HG03439 (cell line): ENCODE data around the gene TSHZ2.

Experiments used
- ATAC-seq: cut with Tn5 transposase; IDR thresholded peaks from one replicate; pipeline ENCODE4 v1.9.1; 2021; ENCODE audit warnings: mild to moderate bottlenecking, moderate library complexity; ENCODE audit not compliant: unreplicated experiment

The TSHZ2 gene

GRCh38 chr20:53126185-53126584 lies 154.0 kb downstream of the TSHZ2 start:
- ATAC-seq = no peak

DNA sequence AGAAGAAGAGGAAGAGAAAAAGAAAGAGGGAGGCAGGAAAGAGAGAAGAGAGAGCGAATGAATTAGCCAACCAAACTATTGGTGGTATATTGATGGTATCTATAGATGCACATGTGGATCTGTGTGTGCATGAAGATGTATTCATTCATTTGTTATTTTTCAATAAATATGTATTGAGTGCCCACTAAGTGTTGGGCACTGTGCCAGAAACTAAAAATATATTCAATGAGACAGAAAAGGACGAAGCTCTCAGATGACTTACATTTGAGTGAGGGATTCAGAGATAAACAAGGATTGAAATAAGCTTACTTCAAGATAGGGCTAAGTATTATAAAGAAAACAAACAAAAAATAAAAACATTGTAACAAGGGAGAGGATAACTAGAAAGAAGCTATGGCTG lies 154.9 kb downstream of the TSHZ2 start:
- ATAC-seq = no peak

DNA sequence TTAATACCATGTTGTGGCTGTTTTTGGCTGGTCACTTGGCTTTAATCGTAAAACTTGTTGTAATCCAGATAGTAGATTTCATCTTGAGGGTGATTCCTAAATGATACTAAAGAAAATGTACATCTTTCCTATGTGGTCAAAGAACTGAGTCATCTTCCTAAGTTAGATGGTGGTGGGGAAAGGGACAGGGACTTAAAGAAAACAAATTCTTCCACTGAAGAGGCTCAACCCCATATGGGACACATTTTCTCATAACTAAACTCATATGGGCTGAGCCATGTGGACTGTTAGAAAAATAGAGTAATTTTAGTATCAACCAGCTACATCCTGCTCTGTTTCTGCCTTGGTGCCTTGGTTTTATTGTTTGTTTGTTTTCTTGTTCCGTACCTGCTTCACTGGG lies 155.8 kb downstream of the TSHZ2 start:
- no peak for ATAC-seq

DNA sequence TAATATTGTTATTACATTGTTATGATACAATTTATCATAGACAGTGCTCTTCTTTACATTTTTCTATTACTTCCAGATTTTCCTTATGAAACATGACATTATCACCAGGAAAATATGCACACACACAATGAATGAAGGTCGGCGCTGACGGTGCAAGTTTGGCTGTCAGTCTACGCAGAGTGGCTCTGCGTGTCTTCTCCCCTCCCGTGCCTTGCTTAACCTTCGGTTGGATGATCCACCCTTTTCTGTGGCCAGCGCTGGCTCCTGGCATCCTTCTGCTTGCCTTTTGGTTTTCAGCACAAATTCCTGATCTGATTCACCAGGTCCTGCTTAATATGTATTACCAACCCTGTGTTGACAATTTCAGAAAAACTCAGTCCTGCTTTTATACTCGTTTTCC lies 157.4 kb downstream of the TSHZ2 start:
- ATAC-seq = no peak

DNA sequence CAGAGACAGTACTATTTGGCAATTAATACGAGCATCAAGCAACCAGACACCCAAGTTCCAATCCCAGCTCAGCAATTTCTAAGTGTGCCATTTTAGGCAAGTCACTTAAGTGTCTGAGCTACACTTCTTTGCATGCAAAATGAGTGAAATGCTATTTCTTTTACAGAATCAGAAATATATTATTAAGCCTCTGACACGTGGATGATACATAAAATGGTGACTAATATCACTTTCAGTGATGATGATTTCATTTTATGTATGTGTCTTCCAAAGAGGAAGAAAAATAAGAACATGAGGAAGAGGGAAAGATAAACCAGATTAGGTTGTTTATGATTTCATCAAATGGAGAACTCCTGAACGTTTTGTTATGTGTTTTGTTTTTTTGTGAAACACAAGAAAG lies 158.6 kb downstream of the TSHZ2 start:
- ATAC-seq = no peak

- ATAC-seq = no peak
Measured at GRCh38 chr20:53133125-53133524, 161.0 kb downstream of the TSHZ2 start.

DNA sequence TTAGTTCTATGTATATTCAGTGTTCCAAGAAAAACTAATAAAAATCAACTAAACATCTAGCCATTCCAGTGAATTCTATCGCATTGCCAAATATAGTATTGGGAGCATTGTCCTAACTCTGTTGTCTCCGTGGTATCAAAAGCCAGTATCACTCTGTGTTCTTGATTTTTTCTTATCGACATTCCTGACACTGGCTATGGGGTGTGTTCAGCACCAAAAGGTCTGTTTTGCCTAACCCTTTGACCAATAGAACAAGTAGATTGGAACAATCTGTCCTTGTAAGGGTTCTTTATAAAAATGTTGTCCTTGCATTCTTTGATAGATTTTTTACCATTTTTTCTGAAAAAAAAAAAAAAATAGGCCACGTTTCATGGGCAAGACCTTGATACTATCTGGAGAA lies 161.5 kb downstream of the TSHZ2 start:
- no peak for ATAC-seq

DNA sequence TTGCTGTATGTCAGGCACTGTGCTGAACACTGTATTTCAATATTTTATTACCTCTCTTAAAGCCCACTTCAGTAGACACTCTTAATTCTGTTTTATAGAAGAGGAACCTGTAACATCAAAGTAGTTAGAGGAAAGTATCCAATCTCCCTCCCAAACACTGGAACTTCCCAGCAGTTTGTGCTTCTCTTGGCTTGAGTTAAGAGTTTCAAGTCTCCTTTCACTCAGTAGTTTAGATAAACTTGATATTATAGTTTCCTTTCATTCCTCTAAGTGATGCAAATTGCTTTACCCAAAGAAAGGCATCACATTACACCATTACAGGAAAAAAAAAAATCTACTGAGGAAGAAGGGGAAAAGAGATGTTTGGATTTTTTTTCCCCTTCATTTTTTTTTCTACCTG lies 164.3 kb downstream of the TSHZ2 start:
- no peak for ATAC-seq

- ATAC-seq = peak; percentile 97
Measured at GRCh38 chr20:53138454-53139262, 166.5 kb downstream of the TSHZ2 start.

GRCh38 chr20:53141201-53142050 lies 169.3 kb downstream of the TSHZ2 start:
- ATAC-seq = no peak

DNA sequence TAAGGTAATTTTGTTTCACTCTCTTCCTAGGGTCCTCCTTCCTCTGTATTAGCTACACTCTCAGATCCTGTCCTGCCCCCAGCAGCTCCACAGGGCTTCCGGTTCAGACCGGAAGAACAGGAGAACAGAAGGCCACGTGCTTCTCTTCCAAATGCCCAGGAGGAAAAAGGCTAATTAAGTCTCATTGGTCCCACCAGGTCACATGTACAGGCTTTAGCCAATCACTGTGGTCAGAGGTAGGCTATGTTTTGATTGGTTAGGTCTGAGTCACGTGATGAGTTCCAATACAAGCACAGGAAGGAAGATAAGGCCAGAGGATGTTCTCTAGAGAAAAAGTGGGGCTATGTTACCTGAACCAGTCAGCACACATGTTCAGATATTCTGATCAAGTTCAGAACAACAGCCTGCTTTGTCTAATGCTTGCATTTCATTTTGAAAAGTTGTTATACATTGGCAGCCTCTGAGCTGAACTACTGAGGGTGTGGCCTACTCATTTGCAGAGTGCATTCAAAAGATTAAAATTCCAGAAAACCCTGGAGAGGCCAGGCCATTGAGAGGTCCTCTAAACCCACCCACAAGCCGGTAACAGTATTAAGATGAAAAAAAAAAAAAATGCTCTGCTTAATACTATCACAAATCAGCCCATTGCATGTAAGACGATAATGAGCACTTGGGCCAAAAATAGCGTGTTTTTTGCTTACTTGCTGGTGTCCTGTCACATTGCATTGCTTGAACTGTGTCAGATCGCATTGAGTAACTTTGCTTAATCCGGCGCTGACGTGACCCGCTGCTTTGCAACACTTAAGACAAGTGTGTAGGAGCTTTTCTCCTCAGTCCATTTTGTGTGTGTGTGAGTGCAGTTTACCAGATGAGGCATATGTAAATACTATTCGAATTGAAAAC lies 170.3 kb downstream of the TSHZ2 start:
- no peak for ATAC-seq

- no peak for ATAC-seq
Measured at GRCh38 chr20:53146201-53146891, 174.2 kb downstream of the TSHZ2 start.

- no peak for ATAC-seq
Measured at GRCh38 chr20:53148771-53149147, 176.6 kb downstream of the TSHZ2 start.

DNA sequence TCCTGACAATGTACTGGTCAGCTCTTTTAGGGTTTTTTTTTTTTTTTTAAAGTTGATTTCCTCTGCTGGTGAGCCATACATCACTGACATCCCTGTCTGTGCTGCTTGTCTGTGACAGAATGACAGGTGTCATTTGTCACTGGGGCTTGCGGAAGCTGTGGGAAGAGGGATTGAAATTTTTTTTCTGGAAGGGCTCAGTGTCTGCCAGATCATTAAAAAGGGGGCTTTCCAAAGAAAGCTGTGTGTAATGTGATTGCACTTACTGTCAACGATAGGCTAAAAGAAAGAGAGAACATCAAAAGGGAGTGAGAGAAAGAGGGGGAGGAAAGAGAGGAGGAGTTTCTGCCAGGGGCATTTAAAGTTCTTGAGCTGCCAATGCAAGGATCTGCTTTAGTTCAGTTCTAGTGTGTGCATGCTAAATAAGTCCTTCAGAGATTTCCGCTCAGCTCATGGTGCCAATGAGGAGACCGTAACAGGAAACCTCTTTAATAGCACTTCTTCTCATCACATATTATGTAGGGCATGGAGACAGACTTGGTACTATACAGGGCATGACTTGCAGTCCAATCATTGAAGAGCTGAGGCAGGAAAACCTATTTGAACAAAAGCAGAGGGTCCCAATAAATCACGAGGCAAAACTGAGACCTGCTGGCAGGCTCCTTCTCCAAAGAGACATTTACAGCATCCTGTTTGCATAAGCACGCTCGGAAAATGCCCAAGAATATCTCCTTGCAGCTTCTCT lies 177.2 kb downstream of the TSHZ2 start:
- ATAC-seq = no peak

GRCh38 chr20:53149890-53150205 lies 177.7 kb downstream of the TSHZ2 start:
- ATAC-seq = no peak

GRCh38 chr20:53150532-53150931 lies 178.4 kb downstream of the TSHZ2 start:
- no peak for ATAC-seq

DNA sequence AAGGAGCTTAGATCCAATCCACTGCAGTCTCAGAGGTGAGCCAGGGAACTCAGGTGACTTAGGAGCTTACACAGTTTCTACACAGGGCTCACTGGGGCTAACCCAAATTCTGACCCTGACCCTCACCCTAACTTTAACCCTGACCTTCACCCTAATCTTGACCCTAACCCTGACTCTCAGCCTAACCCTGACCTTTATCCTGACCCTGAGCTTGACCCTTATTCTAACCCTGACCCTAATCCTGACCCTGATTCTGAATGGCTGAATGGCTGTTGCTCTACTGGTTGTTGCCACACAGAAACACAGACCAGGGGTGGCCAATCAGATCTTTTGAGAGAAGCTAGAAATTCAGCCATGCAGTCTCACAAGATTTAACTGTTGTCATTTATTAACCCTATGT lies 180.1 kb downstream of the TSHZ2 start:
- no peak for ATAC-seq

DNA sequence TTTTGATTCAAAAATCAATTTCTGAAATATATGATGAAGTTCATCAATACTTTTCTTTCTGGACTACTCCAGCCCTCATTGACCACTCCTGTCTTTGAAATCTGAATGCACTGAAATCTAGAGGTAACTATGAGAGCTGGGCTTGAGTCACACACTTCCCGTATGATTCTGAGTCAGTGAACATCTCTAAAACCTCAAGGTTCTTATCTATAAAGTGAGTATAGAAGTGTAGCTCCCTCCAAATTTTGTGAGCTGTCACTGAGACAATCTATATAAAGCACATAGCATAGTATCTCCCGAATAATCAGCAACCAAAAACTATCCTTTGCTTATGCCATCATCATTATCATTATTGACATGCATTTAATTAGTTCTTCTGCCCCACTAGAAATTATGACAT lies 182.4 kb downstream of the TSHZ2 start:
- ATAC-seq = no peak

- peak; percentile 88 for ATAC-seq
Measured at GRCh38 chr20:53157443-53158408, 185.6 kb downstream of the TSHZ2 start.
